Activated CD4-positive, alpha-beta T cell treated with anti-CD3 and anti-CD28 coated beads, Interleukin-2, amount 10 ng/mL, durations not matched to agents 7 days and 5 days (primary cell): ENCODE measurements around the gene EMX2. TPM values are rescaled to one million over a fixed set of nuclear protein-coding genes. Genes with fewer than 3 reads are reported as not detected.
"Not testable (repeated sequence)": the region's sequence is repeated elsewhere in the genome, so short reads cannot be mapped to it uniquely, and the experiment has no call there.

Source experiments
- CTCF ChIA-PET: fragments of 350-600 bp; sonication (Branson Sonifier 250); formaldehyde crosslinking; loops from one replicate; lab custom pipeline; 2021; ENCODE audit warnings: antibody characterized with exemption; lab: Charles Lee
- POLR2A ChIA-PET: fragments of 350-600 bp; sonication (Branson Sonifier 250); formaldehyde crosslinking; loops from one replicate; lab custom pipeline; 2021; ENCODE audit warnings: antibody characterized with exemption; lab: Charles Lee
- DNase-seq: peaks from one replicate; pipeline ENCODE4 v3.0.0-alpha.2; 2020
- H3K27ac Mint-ChIP-seq: one replicate; pipeline ENCODE4 v1.8.0; 2021; ENCODE audit warnings: mild to moderate bottlenecking, moderate library complexity, mixed read lengths
- H3K27me3 Mint-ChIP-seq: one replicate; pipeline ENCODE4 v1.8.0; 2021; ENCODE audit warnings: mixed read lengths
- H3K36me3 Mint-ChIP-seq: one replicate; pipeline ENCODE4 v1.8.0; 2021; ENCODE audit warnings: low read depth, mixed read lengths
- H3K4me1 Mint-ChIP-seq: one replicate; pipeline ENCODE4 v1.8.0; 2021; ENCODE audit warnings: mixed read lengths
- H3K4me3 Mint-ChIP-seq: one replicate; pipeline ENCODE4 v1.8.0; 2021; ENCODE audit warnings: mild to moderate bottlenecking, moderate library complexity, mixed read lengths
- H3K9me3 Mint-ChIP-seq: one replicate; pipeline ENCODE4 v1.8.0; 2021; ENCODE audit warnings: mixed read lengths
- total RNA-seq, 2 experiments: library from RNA; stranded (reverse); gene quantifications; one replicate each; pipeline ENCODE4 v1.2.3, GENCODE V29; 2021

Gene EMX2
- total RNA-seq = not detected

GRCh38 chr10:117542706-117543224 lies at the start of gene EMX2:
Gene EMX2, plus strand, starts transcription at chr10:117542746. Its CDS starts 522 bp downstream, at chr10:117543268.
- peaks cover 2% of the 10 kb centered on the region for H3K36me3 Mint-ChIP-seq
- H3K4me3 Mint-ChIP-seq = peak within 1 kb of the TSS; percentile 16
- peak within 1 kb of the TSS; percentile 36 for H3K27ac Mint-ChIP-seq
- CTCF ChIA-PET = interaction anchor here (1.2 kb wide), 1 partner anchor 11 kb away, joined by 3 read pairs; no protein-coding TSS in a partner anchor
- peaks cover 87% of the 10 kb centered on the region for H3K27me3 Mint-ChIP-seq
- H3K9me3 Mint-ChIP-seq = no peaks in the 10 kb centered on the region
- H3K4me1 Mint-ChIP-seq = peaks cover 14% of the 10 kb centered on the region
- POLR2A ChIA-PET = no interaction called here
- DNase-seq = no peak

- Mint-ChIP-seq H3K27me3 (peaks cover 27% of the 10 kb centered on the region), H3K9me3 (no peaks in the 10 kb centered on the region), H3K36me3 (no peaks in the 10 kb centered on the region), H3K4me3 (no peak overlapping the region), H3K27ac (no peak overlapping the region), H3K4me1 (peaks cover 2% of the 10 kb centered on the region)
- POLR2A ChIA-PET = no interaction called here
- CTCF ChIA-PET = interaction anchor here (1.2 to 1.5 kb wide), 3 partner anchors 38 to 763 kb away, joined by 3 to 4 read pairs (median 3); no protein-coding TSS in a partner anchor
- DNase-seq = no peak
These were observed 46.5 kb upstream of the EMX2 start for GRCh38 chr10:117496031-117496430.

- no peaks in the 10 kb centered on the region for H3K9me3 Mint-ChIP-seq
- POLR2A ChIA-PET = interaction anchor here (0.6 kb wide), 1 partner anchor 36 kb away, joined by 6 read pairs; no protein-coding TSS in a partner anchor
- CTCF ChIA-PET = interaction anchor here (0.7 to 1.5 kb wide), 5 partner anchors 9 to 762 kb away, joined by 3 to 5 read pairs (median 3); no protein-coding TSS in a partner anchor
- H3K27ac Mint-ChIP-seq = no peak overlapping the region
- DNase-seq = peak; percentile 69
- H3K27me3 Mint-ChIP-seq = peaks cover 27% of the 10 kb centered on the region
- peaks cover 2% of the 10 kb centered on the region for H3K4me1 Mint-ChIP-seq
- no peaks in the 10 kb centered on the region for H3K36me3 Mint-ChIP-seq
- H3K4me3 Mint-ChIP-seq = no peak overlapping the region
These were observed 45.9 kb upstream of the EMX2 start for GRCh38 chr10:117496616-117497028.

- Mint-ChIP-seq H3K27me3 (peaks cover 25% of the 10 kb centered on the region), H3K4me3 (no peak overlapping the region), H3K4me1 (peaks cover 2% of the 10 kb centered on the region), H3K9me3 (no peaks in the 10 kb centered on the region), H3K36me3 (no peaks in the 10 kb centered on the region), H3K27ac (no peak overlapping the region)
- CTCF ChIA-PET = interaction anchor here (1.4 to 1.5 kb wide), 3 partner anchors 11 to 37 kb away, joined by 3 read pairs; no protein-coding TSS in a partner anchor
- POLR2A ChIA-PET = no interaction called here
- no peak for DNase-seq
These were observed 44.8 kb upstream of the EMX2 start for GRCh38 chr10:117497736-117498135.

GRCh38 chr10:117499248-117500105 lies 43.1 kb upstream of the EMX2 start:
- no peak for DNase-seq
- H3K4me1 Mint-ChIP-seq = peaks cover 2% of the 10 kb centered on the region
- POLR2A ChIA-PET = no interaction called here
- H3K27ac Mint-ChIP-seq = no peak overlapping the region
- H3K27me3 Mint-ChIP-seq = peaks cover 20% of the 10 kb centered on the region
- no peaks in the 10 kb centered on the region for H3K9me3 Mint-ChIP-seq
- H3K36me3 Mint-ChIP-seq = no peaks in the 10 kb centered on the region
- no peak overlapping the region for H3K4me3 Mint-ChIP-seq
- CTCF ChIA-PET = interaction anchor here (1.4 kb wide), 1 partner anchor 13 kb away, joined by 3 read pairs; no protein-coding TSS in a partner anchor

- no peak for DNase-seq
- CTCF ChIA-PET = no interaction called here
- H3K9me3 Mint-ChIP-seq = no peaks in the 10 kb centered on the region
- H3K27me3 Mint-ChIP-seq = peaks cover 11% of the 10 kb centered on the region
- no peaks in the 10 kb centered on the region for H3K36me3 Mint-ChIP-seq
- no peak overlapping the region for H3K27ac Mint-ChIP-seq
- POLR2A ChIA-PET = no interaction called here
- peaks cover 2% of the 10 kb centered on the region for H3K4me1 Mint-ChIP-seq
- no peak overlapping the region for H3K4me3 Mint-ChIP-seq
These were observed 42.1 kb upstream of the EMX2 start for GRCh38 chr10:117500456-117500855.

- ChIA-PET POLR2A (no interaction called here), CTCF (no interaction called here)
- no peak overlapping the region for H3K4me3 Mint-ChIP-seq
- H3K27ac Mint-ChIP-seq = no peak overlapping the region
- H3K36me3 Mint-ChIP-seq = no peaks in the 10 kb centered on the region
- no peaks in the 10 kb centered on the region for H3K9me3 Mint-ChIP-seq
- peaks cover 5% of the 10 kb centered on the region for H3K27me3 Mint-ChIP-seq
- no peak for DNase-seq
- peaks cover 2% of the 10 kb centered on the region for H3K4me1 Mint-ChIP-seq
These were observed 41.0 kb upstream of the EMX2 start for GRCh38 chr10:117501460-117502035.

GRCh38 chr10:117502421-117503243 lies 39.9 kb upstream of the EMX2 start:
- no peak for DNase-seq
- Mint-ChIP-seq H3K27ac (no peak overlapping the region), H3K4me1 (no peaks in the 10 kb centered on the region), H3K27me3 (peaks cover 3% of the 10 kb centered on the region), H3K36me3 (no peaks in the 10 kb centered on the region), H3K4me3 (no peak overlapping the region), H3K9me3 (no peaks in the 10 kb centered on the region)
- POLR2A ChIA-PET = no interaction called here
- CTCF ChIA-PET = no interaction called here

GRCh38 chr10:117503244-117504205 lies 39.0 kb upstream of the EMX2 start:
- ChIA-PET POLR2A (no interaction called here), CTCF (no interaction called here)
- peaks cover 3% of the 10 kb centered on the region for H3K27me3 Mint-ChIP-seq
- H3K27ac Mint-ChIP-seq = no peak overlapping the region
- H3K4me1 Mint-ChIP-seq = no peaks in the 10 kb centered on the region
- no peak overlapping the region for H3K4me3 Mint-ChIP-seq
- DNase-seq = no peak
- H3K9me3 Mint-ChIP-seq = no peaks in the 10 kb centered on the region
- H3K36me3 Mint-ChIP-seq = no peaks in the 10 kb centered on the region

GRCh38 chr10:117504562-117504961 lies 38.0 kb upstream of the EMX2 start:
- Mint-ChIP-seq H3K36me3 (no peaks in the 10 kb centered on the region), H3K4me1 (no peaks in the 10 kb centered on the region), H3K27ac (no peak overlapping the region), H3K27me3 (peaks cover 3% of the 10 kb centered on the region), H3K9me3 (no peaks in the 10 kb centered on the region), H3K4me3 (no peak overlapping the region)
- DNase-seq = no peak
- POLR2A ChIA-PET = no interaction called here
- CTCF ChIA-PET = no interaction called here

GRCh38 chr10:117507081-117507480 lies 35.5 kb upstream of the EMX2 start:
- H3K27ac Mint-ChIP-seq, CTCF ChIA-PET, H3K27me3 Mint-ChIP-seq, H3K9me3 Mint-ChIP-seq, POLR2A ChIA-PET, H3K4me3 Mint-ChIP-seq, H3K4me1 Mint-ChIP-seq, DNase-seq, H3K36me3 Mint-ChIP-seq: not testable (repeated sequence)
